NB4 (cell line): ENCODE results near the gene GLIPR1L2.

ENCODE experiments used
- POLR2A ChIP-seq: IDR thresholded peaks from 2 replicates; pipeline ENCODE4 v1.6.1; 2011; ENCODE audit warnings: mild to moderate bottlenecking; ENCODE audit not compliant: insufficient read length; ENCODE audit errors: extremely low read depth
- TF ChIP-seq, protein P1 (sequence below): IDR thresholded peaks from one replicate; pipeline ENCODE4 v1.5.1; 2012; ENCODE audit warnings: low read depth, low read length

DNA sequence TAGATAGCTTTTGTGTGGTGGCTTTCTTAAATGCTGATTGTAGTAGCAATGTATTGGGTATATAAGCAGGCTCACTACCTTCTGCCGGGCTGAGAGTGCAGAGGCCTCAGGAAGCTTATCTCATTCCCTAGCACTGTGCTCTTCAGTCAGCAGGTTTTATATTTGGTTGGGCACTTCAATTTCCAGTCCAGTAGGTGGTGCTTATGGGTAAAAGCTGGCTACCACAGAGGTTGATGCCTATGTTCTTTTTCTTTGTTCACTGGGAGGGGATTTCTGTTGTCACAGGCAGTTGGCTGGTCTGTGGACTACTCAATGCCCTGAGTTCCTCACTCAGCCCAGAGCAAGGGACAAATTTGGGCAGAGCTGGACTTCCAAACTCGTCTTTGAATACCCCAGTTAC lies 46.7 kb downstream of the GLIPR1L2 start:
- TF ChIP-seq, protein P1, sequence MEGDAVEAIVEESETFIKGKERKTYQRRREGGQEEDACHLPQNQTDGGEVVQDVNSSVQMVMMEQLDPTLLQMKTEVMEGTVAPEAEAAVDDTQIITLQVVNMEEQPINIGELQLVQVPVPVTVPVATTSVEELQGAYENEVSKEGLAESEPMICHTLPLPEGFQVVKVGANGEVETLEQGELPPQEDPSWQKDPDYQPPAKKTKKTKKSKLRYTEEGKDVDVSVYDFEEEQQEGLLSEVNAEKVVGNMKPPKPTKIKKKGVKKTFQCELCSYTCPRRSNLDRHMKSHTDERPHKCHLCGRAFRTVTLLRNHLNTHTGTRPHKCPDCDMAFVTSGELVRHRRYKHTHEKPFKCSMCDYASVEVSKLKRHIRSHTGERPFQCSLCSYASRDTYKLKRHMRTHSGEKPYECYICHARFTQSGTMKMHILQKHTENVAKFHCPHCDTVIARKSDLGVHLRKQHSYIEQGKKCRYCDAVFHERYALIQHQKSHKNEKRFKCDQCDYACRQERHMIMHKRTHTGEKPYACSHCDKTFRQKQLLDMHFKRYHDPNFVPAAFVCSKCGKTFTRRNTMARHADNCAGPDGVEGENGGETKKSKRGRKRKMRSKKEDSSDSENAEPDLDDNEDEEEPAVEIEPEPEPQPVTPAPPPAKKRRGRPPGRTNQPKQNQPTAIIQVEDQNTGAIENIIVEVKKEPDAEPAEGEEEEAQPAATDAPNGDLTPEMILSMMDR, result no peak
- no peak for TF ChIP-seq POLR2A
